SKM-1 treated with dmso at 0.1 percent for 144 hours (cell line): ENCODE data around the gene IGF1R.
"Not testable (repeated sequence)": the region's sequence is repeated elsewhere in the genome, so short reads cannot be mapped to it uniquely, and the experiment has no call there.

Experiments
- DNase-seq: peaks from one replicate; lab custom pipeline; 2025; ENCODE audit not compliant: unreplicated experiment; lab: John Stamatoyannopoulos, UW

IGF1R gene

GRCh38 chr15:98647774-98648653 lies at the start of gene IGF1R:
Gene IGF1R (plus strand): TSS chr15:98648539. CDS start chr15:98649582, 1,043 bp downstream.
- DNase-seq = peak; percentile 87

GRCh38 chr15:98599909-98600691 lies 48.2 kb upstream of the IGF1R start:
- no peak for DNase-seq

DNA sequence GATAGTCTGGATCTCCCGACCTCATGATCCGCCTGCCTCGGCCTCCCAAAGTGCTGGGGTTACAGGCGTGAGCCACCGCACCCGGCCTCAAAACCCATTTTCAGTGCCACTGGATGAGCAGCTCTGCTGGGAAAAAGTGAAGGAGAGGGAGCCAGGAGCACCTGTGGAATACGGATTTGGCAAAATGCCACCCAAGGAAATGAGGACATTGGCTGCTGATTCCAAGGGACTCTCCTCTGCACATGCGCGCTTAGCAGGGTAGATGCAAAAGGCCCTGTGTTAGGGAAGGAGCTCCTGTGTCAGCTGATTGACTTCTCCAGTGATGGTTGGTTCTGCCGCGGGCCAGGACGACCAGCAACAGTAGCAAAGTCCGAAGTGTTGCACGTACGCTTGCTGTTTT lies 43.4 kb upstream of the IGF1R start:
- DNase-seq = no peak

GRCh38 chr15:98609144-98609852 lies 39.0 kb upstream of the IGF1R start:
- no peak for DNase-seq

DNA sequence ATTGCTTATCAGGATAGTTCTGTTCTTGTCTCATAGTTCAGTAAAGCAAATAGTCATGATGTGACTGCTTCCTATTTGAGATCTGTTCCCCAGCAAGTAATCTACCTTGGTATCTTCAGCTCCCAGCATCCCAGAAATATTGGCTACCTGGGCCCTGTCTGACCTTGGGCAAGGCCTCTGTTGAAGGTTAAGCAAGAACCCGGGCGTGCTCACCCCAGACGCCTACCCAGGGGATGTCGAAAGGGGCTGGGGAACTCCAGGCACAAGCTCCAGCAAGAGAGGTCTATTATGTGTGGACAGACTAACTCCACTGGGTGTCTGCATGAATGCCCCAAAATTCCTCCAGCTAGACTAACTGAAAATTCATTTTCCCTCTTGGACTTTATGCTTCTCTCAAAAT lies 37.3 kb upstream of the IGF1R start:
- DNase-seq = peak; percentile 33

GRCh38 chr15:98611808-98612207 lies 36.5 kb upstream of the IGF1R start:
- no peak for DNase-seq

- DNase-seq = peak; percentile 47
Observed at GRCh38 chr15:98612490-98613110, 35.7 kb upstream of the IGF1R start.

- DNase-seq = no peak
Observed at GRCh38 chr15:98614681-98615080, 33.7 kb upstream of the IGF1R start.

DNA sequence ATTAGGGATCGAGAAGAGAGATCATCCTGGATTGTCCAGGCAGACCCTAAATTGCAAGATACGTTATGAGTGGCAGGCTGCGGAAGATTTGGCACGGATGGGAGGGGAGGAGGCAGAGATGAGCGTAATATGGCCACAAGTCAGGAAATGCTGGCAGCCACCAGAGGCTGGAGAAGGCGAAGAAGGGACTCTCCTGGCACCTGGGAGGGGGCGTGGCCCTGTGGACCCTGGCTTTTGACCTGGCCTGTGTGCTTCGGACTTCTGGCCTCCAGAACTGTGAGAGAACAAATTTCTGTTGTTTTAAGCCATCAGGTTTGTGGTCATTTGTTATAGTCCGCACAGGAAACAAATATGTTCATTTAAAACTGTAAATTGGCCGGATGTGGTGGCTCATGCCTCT lies 31.9 kb upstream of the IGF1R start:
- DNase-seq = no peak

GRCh38 chr15:98617328-98617980 lies 30.9 kb upstream of the IGF1R start:
- DNase-seq = no peak

DNA sequence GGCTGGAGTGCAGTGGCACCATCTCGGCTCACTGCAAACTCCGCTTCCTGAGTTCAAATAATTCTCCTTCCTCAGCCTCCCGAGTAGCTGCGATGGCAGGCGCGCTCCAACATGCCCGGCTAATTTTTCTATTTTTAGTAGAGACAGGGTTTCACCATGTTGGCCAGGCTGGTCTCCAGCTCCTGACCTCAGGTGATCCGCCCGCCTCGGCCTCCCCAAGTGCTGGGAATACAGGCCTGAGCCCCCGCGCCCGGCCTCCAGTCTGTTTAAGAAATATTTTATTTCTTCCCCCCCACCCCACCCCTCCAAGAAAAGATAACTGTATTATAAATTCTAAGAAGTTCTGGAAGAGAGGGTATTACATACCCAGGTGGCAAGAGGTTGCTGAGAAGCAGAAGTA lies 29.8 kb upstream of the IGF1R start:
- DNase-seq = not testable (repeated sequence)

GRCh38 chr15:98620020-98620419 lies 28.3 kb upstream of the IGF1R start:
- no peak for DNase-seq

- DNase-seq = no peak
Observed at GRCh38 chr15:98621021-98621420, 27.3 kb upstream of the IGF1R start.

DNA sequence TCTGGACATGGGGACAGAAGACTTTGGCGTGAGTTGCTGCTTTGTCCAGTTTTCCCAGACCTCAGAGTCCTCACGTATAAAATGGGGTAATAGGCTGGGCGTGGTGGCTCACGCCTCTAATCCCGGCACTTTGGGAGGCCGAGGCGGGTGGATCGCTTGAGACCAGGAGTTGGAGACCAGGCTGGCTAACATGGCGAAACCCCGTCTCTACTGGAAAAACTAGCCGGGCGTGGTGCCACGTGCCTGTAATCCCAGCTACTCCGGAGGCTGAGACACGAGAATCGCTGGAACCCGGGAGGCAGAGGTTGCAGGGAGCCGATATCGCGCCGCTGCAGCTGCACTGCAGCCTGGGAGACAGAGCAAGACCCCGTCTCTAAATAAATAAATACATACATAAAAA lies 22.7 kb upstream of the IGF1R start:
- DNase-seq = no peak

GRCh38 chr15:98626153-98626552 lies 22.2 kb upstream of the IGF1R start:
- no peak for DNase-seq

DNA sequence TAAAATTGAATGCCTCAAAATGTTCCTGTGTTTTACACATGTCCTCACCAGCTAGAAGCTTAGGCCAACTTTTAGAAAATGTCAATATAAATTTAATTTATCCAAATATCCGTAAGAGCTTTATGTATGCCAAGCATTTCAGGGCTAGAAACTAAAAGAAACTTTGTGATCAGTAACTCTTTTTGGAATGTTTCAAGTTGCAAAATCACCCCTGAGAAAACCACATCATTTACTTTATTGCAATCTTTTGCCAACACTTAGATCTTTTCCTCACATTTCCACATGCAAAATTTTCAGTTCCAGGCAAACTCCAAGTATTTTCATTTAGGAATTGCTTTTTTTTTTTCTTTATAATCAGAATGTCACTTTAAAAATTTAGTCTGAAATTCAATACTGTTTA lies 20.1 kb upstream of the IGF1R start:
- no peak for DNase-seq

DNA sequence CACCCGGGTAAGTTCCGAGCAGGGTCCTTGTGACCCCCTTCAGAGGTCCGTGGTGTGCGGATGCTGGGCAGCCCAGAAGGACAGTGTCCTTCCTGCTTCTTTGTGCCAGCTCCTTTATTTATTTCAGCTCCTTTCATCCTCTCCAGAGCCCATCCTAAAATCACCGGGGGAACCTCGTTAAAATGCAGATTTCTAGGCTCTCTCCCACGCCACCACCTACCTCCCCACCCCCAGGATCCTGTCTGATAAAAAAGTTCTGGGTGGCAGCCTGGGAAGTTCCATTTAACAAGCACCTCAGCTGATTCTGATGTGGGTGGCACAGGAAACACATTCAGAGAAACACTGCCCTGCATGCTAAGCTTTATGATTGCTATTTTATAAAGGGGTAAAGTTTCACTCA lies 12.5 kb upstream of the IGF1R start:
- no peak for DNase-seq

- no peak for DNase-seq
Observed at GRCh38 chr15:98643115-98643514, 5.2 kb upstream of the IGF1R start.

DNA sequence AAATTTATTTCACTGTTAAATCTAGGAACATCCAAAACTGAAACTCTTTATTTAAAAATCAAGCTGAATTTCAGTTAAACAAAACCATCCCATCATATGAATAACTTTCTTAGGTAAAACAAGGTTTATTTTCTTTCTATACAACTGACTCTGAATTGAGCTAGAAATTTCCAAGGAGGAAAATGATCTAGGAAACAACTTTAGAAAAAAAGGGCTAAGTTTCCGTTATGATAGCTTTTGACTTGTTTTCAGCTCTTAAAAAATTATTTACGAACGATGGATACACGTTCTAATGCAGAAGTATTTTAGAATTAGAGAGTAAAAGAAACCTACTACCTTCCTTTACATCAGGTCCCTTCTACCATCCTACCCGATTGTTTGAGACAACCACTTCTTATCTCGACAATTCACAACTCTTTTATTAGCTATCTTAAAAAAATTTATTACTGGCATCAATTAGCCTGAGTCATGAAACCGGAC lies 1.8 kb upstream of the IGF1R start:
- DNase-seq = no peak

DNA sequence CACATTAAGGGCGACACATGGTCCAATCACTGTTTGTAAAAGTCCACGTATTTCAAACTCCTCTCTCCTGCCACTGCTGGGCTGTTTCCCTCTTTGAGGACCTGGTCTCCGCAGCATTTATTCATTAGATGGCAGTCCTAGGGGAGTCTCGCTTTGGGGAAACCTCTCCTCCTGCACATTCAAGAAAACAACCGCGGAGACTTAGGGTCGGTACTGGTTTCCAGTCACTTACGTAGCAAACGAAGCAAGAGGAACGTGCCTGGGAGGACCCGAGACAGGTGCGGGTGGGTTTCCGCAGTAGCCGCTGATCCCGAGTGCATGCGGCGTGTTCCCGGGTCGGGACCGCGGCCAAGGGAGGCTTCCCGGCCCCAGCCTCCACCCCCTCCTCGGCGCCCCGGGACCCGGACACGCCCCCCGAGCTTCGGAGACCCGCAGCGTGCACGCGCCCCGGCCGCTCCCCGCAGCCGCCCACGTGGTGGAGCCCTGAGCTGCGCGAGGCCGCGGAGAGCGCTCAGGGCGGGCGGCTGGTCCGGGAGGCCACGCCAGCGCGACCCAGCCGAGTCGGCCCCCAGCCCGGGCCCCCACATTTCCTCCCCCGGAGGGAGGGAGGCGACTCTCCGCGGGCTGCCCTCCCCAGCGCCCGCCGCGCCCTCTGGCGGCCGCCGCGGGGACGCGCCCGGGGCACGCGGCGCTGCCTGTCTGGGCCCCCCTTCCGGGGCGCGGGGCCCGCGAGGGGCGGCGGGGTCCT lies 1.1 kb upstream of the IGF1R start:
- DNase-seq = peak; percentile 88
